Nucleus accumbens (tissue), 56 donors: ENCODE results near the gene NAA20.

Experiments
- DNase-seq, 56 donors: peaks; one replicate each; lab custom pipeline; 2025; lab: John Stamatoyannopoulos, UW

Gene NAA20

DNA sequence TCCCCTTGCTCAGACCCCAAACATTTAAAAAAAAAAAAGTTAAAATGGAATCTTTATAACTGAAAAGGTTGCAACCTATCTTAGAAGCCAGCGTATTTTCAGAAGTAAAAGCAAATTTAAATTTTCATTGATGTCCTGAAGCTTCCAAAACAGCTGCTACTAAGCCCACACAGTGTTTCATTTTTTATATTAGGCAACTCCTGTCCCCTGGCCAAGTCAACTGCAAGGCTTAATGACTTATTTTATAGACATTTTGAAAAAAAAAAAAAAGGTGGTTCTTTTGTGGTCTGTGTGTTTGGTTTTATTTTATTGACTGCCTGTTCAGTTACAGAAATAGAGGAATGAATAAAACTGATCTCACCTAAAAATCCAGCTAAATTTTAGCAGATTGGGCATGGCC is 48.2 kb downstream of the NAA20 start:
- no peak for DNase-seq

DNA sequence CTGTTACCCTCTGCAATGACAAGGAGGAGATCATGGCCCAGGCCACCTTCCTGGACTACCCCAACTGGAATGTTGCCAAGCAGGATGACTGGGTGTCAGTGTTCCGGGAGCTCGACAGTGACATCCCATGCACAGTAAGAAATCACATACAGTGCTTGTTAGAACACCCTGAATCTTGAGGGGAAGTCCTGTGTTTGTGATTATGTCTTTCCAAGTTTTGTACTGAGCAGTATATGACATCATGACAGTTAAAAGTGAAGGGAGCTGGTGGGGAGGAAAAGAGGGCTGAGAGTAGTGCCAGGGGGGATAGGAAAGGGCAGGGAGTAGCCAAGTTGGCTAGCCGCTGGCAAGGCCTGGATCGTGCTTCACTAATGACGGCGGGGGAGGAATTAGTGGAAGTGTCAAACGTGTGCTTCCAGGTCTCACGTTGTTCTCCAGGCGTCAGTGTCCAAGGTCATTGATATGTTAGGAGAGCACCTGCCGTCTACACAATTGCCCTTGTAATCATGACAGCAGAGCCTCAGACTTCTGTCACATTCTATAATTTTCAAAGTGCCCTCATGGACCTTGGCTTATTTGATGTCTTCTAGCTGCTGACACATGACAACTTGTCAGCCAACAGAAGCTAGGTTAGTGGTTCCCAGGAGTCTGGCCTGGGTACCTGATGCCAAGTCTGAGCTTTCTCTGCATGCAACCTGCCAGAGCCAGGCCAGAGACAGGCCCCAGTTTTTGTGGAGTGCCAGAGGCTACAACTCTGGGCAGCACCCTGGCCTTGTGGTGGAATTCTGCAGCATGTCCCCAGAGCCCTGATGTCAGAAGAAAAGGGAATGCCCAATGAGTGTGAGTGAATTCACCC is 53.9 kb downstream of the NAA20 start:
- no peak for DNase-seq

DNA sequence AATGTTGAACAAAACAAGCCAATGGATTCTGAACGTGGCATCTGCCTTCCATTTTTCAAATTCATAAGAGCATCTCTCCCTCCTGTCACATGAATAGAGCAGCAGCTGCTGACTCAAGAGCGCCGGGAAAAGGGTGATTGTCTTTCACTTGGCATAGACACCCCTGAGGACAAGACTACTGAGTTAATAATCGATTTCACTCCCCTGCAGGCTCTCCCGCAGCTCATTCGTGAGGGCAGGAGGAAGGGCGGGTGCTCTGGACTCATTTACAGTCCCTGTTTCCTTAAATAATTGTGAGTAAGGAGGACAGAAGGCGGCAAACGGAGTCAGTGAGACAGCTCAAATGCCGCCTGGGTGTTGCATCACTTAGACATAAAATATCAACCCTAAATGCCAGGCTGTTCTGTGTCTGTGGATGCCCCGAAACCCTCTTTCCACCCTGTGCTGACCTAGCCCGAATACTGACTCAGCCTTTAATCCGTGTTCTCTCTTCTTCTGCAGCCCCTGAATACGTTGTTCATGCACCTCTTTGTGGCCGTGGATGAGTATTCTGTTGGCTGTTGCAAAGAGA is 56.7 kb downstream of the NAA20 start:
- peak in 8 of 56 donors; percentile 1 to 61 (median 7) for DNase-seq

DNA sequence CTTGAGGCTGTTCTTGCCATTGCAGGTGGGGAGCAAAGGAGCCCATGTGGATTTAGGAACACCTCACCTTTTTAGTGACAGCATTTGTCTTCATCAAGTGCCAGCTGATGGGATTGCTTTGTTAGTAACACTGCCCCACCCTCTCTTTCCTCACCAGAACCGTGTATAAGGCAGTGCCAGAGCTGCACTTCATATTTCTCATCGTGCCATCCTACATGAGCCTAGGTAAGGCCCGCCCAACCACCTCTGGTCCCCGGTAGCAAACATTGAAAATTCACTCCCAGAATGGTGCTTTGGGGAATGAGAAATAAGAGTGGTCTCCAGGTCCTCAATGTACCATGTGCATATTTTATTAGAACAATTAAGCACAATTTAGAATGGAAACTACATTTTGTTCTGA is 57.9 kb downstream of the NAA20 start:
- DNase-seq = no peak

DNA sequence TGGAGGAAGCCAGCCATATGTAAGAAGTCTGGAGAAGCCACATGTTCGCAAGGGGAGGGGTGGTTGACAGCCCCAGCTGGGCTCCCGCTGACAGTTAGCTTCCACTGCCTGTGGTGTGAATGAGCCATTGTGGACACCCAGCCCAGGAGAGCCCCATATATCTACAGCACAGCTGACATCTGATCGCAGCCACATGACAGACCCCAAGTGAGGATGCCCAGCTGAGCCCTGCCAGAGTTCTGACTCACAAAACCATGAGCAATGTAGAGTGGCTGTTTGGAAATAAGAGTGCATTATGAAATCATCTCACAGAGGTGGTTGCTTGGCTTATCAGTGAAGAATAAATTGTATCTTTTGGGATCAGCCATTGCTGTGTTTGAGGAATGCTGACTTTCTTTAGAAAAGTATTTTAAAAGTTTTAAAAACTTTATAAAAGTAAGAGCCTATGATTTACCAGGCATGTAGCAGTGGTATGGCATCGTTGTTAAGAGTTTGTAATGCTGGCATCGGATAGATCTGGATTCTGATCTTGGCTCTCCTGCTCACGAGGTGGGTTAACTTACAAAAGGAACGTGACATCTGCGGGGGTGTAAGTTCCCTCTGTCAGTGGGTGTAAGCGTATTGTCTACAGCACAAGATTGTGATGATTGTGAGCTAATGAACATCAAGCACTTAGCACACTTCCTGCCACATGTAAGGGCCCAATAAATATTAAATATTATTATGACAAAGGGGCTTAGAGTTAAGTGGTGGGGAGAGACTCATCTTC is 59.3 kb downstream of the NAA20 start:
- peak in 51 of 56 donors; percentile 11 to 95 (median 78) for DNase-seq

DNA sequence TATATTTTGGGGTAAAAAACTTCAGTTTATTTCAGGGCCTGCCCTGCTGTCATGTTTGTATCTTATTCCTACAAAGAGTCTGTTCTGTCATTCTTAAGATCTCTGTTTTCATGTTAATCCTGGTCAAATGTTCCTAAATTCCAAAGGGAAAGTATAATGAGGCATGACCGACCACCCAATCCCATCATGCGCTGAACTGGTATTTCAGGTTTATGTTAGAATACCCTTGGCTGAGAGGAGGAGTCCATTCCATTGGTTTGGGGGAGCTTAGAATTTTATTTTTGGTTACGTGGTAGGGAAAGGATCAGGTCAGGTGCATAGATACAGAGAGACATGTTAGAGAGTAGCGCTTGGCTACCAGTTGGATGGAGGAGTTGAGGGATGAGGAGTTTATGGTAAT is 60.9 kb downstream of the NAA20 start:
- DNase-seq = no peak

DNA sequence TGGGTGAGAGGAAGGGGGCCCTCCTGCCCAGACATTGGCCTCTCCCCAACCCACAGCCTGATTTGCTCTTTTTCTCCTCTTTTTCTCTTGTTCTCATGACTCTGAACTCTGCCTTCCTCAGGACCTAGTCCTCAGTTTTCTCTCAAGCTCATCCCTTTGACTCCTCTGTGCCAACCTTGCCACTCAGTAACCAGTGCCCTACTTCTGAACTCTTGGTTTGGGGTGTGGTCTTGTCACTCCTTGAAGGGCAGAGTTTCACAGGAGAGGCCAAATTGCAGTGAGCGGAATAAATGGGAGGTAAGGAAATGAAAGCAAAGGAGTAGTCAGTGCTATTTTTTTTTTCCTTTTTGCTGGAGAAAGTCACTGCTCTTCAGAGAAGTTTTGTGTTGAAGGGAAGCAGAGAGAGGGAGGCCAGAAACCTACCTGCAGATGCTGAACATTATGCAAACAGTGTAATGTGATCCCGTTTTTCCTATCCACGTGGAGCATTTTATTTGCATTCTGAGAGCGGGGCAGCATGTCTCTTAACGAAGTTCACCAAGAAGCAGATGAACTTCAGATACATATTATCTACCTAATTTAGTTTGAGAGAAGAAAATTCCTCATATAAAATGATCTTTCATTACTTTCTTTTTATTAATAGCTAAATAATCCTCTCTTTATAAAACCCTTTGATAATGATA is 62.1 kb downstream of the NAA20 start:
- no peak for DNase-seq
